Left cardiac atrium (tissue), 4 donors: ENCODE data around the gene ADCY3. TPM values are rescaled to one million over a fixed set of nuclear protein-coding genes. Genes with fewer than 3 reads are reported as not detected.
A peak's percentile ranks its signal among the peaks of the same experiment; 100 is the strongest.

Source experiments
- ATAC-seq, 2 donors: fragments of 200-7000 bp; cut with Tn5 transposase; one replicate each; pipeline ENCODE4 v1.9.1; 2020; ENCODE audit warnings: mild to moderate bottlenecking in 2 of 2, moderate library complexity in 2 of 2
- DNase-seq: peaks from one replicate; pipeline ENCODE4 v3.0.0-alpha.2; 2020
- intact Hi-C, 2 donors: fragments of 100-400 bp; cut with DNase I; formaldehyde crosslinking; loops; one replicate each; pipeline versions ENCODE4 v1.14.1 to v1.15.1; 2022 to 2023
- long read RNA-seq: library from polyadenylated mRNA; unstranded; transcript quantifications from one replicate; pipeline ENCODE4 v2.0.0, GENCODE V29; 2021
- total RNA-seq, 2 donors: library from RNA; stranded (reverse); fragmentation: NEBNext Ultra II Directional; extraction: Animal tissue kit (Norgen Biotek cat#: 25700); gene quantifications; one replicate each; pipeline ENCODE4 v1.2.1, GENCODE V29; 2021
- donor health status: DM: no; HTN: yes; CAD: no.
- donor health status: DM: no; HTN: yes; CAD: no; lungs with severe emphysema.
- donor health status: DM: yes; HTN: yes; CAD: no.
- donor health status: Dilated cardiomyopathy.

Gene ADCY3
- 10 to 100 TPM; 42.7 to 44.0 TPM for total RNA-seq
- long read RNA-seq, full-length matches to known transcripts, result 6 of 20 reads
- long read RNA-seq, partial matches to known transcripts, result 8 of 20 reads
- long read RNA-seq, other reads (novel, unspliced or antisense), result 6 of 20 reads

DNA sequence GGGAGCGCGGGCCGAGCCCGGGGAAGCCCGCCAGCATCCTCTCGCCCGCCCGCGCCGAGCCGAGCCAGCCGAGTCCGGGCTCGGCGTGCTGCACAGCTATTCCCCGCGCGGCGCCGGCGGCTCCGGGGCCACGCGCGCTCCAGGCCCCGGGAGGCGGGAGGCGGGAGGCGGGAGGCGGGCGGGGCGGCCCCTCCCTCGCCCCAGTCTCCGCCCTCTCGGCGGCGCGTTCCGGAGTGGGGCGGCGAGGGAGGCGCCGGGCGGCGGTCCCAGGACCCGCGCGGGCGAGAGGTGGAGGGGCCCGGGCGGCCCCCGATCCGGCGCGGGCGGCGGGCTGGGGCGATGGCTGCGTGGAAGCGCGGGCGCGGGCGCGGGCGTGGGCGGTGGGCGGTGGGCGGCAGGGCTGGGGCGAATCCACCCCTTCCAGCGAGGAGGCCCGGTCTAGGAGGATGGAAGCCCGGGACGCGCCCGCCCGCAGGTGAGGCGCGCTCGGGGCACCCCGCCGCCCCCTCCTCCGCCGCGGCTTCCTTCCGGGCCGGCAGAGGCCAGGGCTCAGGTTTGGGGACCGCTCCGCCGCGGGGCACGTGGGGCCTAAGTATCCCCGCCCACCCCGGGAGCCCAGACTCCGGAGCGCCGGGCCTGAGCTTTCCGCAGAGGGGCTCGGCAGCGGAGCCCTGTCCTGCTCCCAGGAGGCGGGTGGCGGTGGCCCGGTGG is at the start of gene ADCY3:
ADCY3 (minus strand) TSS at position 140 of the 711 bp plus-strand sequence. CDS start 1,250 bp downstream, outside the sequence.
- DNase-seq, result peak; percentile 62
- ATAC-seq, result peak; percentile 75 to 79
- intact Hi-C loops, result no loop called here

DNA sequence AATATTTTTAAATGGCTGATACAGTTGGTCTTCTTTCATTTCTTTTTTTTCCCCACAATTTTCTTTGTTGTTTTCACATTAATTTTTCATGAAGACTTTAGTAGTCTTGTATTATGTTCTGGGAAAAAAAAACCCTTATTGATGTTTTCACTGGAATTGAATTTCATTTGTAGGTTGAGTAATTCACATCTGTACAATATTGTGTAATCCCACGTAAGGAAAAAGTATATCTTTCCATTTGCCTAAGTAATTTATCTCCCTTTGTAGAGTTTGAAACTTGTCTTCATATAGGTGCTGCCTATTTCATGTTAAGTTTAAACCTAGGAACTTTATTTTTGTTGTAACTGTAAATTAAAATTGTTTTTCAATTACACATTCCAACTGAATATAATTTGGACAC is 49.7 kb upstream of the ADCY3 start:
- ATAC-seq (no peak), DNase-seq (no peak)
- intact Hi-C loops, result no loop called here

DNA sequence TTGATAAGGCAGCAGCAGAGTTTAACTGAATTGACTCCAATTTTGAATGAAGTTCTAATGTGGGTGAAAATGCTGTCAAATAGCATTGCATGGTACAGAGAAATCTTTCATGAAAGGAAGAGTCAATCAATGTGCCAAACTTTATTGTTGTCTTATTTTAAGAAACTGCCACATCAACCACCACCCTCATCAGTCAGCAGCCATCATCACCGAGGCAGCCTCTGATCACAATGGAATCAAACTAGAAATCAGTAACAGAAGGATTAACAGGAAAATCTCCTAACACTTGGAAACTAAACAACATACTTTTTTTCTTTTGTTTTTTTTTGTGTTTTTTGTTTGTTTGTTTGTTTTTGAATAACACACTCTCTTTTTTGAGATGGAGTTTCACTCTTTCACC is 41.9 kb upstream of the ADCY3 start:
- intact Hi-C loops, result no loop called here
- DNase-seq (no peak), ATAC-seq (no peak)

DNA sequence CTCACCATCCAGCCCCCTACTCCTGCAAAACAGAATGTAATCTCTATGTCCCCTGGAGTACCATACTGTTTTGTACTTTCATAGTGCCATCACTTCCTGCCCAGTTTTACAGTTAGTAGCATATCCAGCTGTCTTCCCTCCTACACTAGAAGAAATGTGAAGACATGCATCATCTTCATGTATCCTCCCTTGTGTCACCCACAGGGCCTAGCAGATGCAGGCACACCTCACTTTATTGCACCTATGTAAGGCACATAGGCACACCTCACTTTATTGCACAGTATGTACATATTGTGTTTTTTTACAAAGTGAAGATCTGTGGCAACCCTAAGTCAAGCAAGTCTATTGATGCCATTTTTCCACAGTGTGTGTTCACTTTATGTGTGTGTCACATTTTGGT is 39.7 kb upstream of the ADCY3 start:
- ATAC-seq, result no peak
- intact Hi-C loops, result no loop called here

DNA sequence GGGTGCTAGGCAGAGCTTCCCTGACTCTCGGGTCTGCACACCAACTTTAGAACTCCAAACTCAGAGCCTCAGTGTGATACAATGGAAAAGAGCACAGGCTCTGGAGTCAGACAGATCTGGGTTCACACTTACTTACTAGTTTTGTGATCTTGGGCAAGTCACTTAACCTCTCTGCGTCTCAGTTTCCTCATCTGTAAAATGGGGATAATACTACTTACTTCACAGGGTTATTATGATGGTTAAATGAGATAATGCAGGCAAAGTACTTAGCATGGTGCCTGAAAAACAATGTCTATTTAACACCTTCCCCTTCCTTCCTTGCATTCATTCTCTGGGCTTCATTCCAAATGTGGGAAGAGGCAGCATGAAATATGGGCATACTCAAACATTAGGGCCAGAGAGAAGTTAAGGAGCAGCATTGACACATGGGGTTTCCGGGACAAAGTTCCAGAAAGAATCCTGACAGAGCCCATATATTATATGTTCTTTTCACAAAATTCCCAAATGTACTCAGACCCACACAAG is 38.4 kb upstream of the ADCY3 start:
- no peak for DNase-seq
- intact Hi-C loops, result no loop called here
- no peak for ATAC-seq

More for the DNA sequence above, 39.7 kb upstream of the ADCY3 start:
- DNase-seq, result no peak

DNA sequence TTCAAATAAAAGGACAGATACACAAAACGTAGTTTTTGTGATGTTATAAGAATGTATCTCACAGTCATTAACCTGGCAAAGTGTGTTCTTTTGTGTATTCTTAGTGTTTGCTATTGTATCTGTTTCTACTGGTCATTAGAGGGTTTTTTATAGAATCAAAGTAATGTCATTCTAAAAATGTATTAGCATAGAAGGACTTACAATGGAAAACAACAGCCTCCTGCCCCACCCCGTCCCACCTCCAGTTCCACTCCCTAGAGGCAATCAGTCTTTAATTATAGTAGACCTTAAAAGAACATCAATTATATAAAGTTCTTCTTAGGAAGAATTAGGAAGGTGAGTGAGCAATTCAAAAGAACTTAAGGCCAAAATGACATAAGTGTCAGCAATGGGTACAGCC is 37.9 kb upstream of the ADCY3 start:
- DNase-seq (no peak), ATAC-seq (no peak)
- intact Hi-C loops, result no loop called here

DNA sequence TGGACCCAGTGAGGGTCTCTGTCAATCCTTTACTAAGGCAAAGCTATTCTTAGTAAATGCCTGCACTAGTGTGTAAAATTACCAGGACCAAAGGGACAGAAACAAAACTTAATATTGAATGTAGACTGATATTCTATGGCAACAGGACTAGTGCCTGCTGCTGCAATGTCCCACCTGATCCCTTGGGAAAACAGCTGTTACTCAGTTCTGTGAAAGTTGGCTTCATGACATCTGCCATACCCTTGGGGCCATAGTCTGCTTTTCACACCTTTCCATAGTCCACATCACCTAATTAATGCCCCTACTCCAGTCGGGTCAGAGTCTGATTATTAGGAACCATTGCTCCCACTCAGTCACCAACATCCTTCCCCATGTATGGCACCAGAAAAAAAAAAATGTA is 37.2 kb upstream of the ADCY3 start:
- intact Hi-C loops, result no loop called here
- ATAC-seq (no peak), DNase-seq (no peak)

DNA sequence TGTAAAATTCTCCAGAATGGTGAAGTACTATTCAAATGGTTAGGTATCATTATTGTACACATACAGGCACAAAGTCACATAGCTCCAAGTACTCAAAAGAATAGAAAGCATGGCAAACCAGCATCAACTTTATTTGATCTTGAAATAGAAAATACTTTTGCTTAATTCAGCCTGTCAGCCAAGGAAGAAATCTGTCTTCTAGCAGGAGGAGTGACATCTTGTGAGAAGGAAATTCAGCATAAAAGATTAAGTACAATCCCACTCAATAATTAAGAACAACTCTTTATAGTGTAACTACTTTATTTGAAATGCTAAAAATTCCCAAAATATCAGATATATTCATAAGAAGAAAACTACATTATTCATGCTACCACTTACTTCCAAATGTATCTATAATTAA is 35.9 kb upstream of the ADCY3 start:
- intact Hi-C loops, result no loop called here
- DNase-seq (no peak), ATAC-seq (no peak)

DNA sequence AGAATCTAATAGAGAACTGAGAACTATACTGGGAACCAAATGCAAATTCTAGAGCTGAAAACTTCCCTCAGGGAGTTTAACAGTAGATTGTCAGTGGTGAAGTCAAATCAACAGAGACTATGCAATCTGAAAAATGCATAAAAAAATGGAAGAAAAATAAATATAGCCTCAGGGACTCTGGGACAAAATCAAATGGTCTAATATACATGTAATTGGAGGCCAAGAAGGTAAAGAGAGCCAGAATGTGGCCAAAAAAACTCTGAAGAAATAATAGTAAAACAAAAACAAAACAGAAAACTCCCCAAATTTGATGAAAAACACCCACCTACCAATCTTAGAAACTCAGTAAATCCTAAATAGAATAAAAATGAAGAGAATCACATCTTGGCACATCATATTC is 35.2 kb upstream of the ADCY3 start:
- ATAC-seq, result no peak
- intact Hi-C loops, result no loop called here
- DNase-seq, result no peak

DNA sequence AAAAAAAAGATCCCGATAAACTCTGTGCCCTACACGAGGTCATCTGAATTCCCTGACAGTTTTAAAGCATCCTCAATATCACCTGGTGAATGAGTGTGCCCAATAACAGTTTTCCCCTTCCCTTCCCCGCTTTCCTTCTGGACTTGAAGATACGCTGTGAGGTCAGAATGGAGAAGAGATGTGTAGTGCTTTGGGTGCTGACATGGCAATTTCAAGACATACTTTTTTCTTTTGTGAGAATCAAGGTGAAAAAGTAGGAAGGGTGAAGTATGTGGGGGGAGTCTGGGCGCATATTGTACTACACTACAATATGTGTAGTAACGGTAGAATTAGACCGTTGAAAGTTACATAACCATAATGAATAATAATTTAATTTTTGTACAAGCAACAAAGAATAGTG is 30.1 kb upstream of the ADCY3 start:
- intact Hi-C loops, result no loop called here
- DNase-seq, result no peak
- no peak for ATAC-seq

DNA sequence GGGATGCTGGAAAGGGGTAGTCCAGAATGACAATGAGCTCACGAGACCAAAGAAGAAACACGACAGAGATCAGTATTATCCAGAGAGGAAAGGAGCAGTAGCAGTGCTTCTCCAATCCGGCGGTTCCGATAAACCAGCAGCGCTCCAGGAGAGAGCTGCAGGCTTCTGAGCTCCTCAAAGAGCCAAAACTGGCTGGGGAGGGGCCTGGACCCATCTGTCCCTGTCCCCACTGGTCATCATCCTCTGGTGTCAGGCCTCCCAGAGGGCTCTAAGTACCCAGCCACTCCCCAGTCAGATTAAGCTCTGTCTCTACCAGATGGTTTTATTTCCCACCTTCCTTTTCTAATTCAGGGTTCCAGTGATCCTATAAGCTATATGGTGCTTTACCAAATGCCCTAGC is 28.5 kb upstream of the ADCY3 start:
- peak in 1 of 2 donors; percentile 34 for ATAC-seq
- intact Hi-C loops, result no loop called here
- DNase-seq, result no peak

DNA sequence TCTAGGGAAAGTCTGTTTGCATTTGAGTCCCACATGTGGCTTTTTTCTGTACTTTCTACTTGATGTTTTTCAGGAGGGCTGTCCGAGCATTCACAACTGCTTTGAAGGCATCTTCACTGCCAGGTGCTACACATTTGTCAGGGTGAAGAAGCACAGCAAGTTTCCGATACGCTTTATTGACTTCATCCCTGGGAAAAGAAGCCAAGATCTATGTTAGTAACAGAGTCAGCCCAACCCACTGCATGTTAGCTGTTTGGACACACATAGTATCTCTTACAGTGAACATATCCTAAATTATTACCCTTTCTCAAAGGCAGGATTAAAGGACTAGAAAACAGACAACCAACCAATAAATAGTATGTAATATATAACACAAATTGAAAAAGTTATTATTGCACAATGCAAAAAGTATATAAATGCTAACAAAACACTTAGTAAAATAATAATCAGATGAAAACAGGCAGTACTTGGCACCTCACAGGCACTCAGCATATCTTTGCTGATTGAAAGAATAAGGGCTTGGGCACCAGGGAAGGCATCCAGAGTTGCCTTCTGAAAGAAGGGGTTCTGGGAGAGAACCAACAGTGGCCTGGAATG is 27.6 kb upstream of the ADCY3 start:
- intact Hi-C loops, result no loop called here
- no peak for DNase-seq
- peak in 1 of 2 donors; percentile 30 for ATAC-seq

DNA sequence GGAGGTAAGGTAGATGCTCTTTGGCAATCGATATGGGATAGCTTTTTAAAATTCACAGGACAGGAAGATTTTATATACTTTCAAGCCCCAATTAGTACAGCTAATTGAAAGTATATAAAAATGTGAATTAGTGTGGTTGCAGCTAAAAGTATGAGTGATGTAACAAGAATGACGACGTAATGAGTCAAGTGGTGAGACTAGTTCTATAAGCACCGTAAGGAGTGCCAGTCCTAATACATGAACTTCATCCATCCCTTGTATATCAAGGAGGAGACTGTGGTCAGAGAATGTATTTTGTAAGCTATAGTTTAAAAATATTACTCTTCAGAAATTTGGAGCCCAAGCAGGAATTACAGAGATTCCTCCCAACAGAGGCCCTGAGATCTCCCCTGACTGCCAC is 25.9 kb upstream of the ADCY3 start:
- ATAC-seq (no peak), DNase-seq (no peak)
- intact Hi-C loops, result no loop called here

DNA sequence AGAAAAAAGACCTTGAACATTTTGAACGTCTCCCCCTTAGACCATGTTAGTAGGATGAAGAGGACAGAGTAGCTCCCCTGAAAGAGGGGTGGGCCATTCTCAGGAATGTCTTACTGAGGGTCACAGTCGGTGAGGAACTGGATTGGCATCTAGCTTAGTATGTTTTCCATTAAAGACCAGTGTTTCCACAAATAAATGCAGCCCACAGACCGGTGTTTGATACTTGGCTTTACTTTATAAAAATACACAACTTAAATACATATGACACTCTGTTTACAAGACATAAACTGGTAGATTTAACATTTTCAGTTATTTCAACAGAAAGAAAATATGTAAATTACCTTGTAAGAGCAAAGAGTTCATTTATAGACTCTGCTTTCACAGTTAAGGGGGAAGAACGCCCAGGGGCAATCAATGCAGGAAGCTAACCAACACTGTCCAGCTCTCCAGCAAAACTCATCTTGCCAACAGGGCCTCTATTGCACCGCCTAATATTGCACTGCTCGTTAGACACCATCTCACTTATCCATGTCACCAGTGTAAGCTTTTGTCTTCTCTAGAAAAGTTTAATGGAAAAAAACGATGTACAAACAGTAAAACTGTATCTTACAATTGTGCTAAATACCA is 23.5 kb upstream of the ADCY3 start:
- DNase-seq (no peak), ATAC-seq (no peak)
- intact Hi-C loops, result no loop called here

DNA sequence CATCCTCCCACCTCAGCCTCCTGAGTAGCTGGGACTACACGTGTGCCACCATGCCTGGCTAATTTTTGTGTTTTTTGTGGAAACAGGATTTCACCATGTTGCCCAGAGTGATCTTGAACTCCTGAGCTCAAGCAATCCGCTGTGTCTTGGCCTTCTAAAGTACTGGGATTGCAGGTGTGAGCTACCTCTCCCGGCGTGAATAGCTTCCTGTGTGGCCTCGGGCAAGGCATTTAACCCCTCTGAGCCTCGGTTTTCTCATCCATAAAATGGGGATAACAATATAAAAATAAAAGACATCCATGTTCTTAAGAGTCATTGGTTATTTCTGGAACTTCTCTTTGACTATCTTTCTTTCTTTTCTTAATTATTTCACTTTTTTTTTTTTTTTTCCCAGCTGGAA is 19.3 kb upstream of the ADCY3 start:
- intact Hi-C loops, result no loop called here
- ATAC-seq, result no peak
- no peak for DNase-seq

DNA sequence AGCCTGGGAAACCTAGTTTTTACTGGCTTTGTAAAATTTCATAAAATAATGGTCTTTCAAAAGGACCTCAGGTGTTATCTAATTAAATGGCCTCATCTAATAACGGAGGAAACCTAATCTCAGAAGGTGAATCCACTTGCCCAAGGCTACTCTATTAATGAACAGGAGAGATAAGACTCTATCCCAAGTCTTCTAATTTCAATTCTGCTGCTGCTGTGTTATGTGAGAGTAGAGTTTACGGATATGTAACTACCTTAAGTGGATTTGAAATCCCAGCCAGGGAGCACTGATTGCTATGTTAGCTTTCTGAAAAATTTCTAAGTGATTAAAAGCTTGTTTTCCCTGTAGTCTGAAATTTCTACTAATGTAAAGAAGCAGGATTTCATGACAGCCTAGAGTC is 17.2 kb upstream of the ADCY3 start:
- ATAC-seq, result no peak

DNA sequence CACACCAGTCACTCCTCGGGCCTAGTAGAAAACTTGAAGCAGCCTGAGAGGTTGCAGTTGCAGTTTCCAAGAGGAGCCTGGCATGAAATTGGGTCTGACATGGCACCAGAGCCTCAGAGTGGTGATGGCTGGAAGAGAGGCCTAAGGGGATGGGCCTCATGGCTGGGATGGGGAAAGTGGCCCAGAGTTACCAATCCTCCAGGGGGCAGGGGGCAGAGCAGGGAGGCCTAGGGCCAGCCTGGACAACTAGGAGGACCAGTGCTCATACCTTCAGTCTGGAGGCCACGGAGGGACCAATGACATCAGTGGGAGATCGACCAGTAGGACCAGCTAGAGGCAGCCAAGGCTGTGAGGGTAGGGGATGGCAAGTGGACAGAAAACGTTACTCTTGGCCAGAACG is 15.1 kb upstream of the ADCY3 start:
- ATAC-seq (no peak), DNase-seq (no peak)
- intact Hi-C loops, result no loop called here

More for the DNA sequence above, 17.2 kb upstream of the ADCY3 start:
- intact Hi-C loops, result no loop called here
- no peak for DNase-seq

DNA sequence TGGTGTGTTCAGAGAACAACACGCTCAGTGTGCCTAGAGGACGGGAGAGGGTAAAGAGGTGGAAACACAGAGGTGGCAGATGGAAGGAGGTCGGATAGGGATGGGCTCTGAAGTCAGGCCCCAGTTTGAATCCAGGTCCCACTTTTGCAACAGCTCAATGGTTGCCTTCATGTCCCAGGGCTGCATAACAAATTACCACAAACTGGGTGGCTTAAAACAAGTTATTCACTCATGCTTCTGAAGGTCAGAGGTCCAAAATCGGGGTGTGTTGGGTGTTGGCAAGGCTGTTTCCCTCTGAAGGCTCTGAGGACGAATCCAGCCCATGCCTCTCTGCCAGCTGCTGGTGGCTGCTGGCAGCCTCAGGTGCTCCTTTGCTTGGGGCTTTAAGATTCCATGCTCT is 12.7 kb upstream of the ADCY3 start:
- ATAC-seq, result no peak
- intact Hi-C loops, result loop anchor here in 1 of 2 donors (2.0 kb wide), 1 partner anchor 34 kb away; no protein-coding TSS in a partner anchor
- no peak for DNase-seq

DNA sequence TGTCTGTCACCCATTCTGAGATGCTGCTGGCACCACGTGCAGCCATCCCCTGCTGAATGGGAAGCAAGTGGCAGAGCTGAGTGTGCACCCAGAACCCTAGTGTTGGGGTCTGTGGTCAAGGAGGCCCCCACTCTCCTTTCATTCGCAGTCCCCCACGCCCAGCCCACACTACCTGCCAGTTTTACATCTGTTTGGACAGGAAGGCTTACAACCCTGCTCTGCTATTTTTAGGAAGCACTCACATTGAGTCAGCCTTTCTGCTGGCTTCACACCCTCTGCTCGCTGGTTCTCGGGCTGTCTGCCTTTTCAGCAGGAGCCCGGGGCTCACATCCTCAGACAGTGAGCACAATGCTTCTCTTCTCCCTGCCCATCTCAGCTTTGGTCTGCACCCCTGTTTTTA is 10.7 kb upstream of the ADCY3 start:
- ATAC-seq (peak in 1 of 2 donors; percentile 47), DNase-seq (no peak)
- intact Hi-C loops, result no loop called here

DNA sequence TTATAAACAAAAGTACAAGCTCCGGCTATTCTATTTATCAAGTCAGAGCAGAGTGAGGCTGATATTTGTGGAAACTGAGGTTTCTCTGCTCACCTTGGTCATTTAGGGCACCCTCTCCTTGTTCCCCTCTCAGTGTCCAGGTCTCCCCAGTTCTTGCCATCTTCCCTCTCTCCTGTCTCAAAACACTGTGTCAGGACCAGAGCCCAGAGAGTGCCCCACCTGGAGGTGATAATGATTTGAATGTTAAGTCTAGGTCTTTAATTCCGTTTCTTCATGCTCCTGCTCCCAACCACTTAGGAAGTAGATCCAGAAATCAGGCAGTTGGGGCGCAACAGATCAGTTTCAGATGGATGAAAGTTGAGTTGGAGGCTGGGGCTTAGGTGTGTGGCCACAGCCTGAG is 9.2 kb upstream of the ADCY3 start:
- DNase-seq, result no peak
- intact Hi-C loops, result no loop called here
- ATAC-seq, result no peak
